ENCODE data around the gene CHKB.

GRCh38 chr22:50561401-50562358 lies 21.0 kb downstream of the CHKB start:
- TF ChIP-seq CTCF (IDR thresholded peaks at IDR 0.05; ENCODE audit: control extremely low read depth in 1 of 3, insufficient read depth in 1 of 3, low read depth in 1 of 3, low read length in 3 of 3) (no peak), POLR2AphosphoS5 (IDR thresholded peaks at IDR 0.05; ENCODE audit: low read depth, low read length) (no peak)
